Bone marrow (tissue), 2 donors: ENCODE measurements around the gene TGFB1.
"Not testable (repeated sequence)": the region's sequence is repeated elsewhere in the genome, so short reads cannot be mapped to it uniquely, and the experiment has no call there.

Experiments
- DNase-seq, 2 donors: peaks; one replicate each; lab custom pipeline; 2025; lab: John Stamatoyannopoulos, UW

TGFB1 gene

DNA sequence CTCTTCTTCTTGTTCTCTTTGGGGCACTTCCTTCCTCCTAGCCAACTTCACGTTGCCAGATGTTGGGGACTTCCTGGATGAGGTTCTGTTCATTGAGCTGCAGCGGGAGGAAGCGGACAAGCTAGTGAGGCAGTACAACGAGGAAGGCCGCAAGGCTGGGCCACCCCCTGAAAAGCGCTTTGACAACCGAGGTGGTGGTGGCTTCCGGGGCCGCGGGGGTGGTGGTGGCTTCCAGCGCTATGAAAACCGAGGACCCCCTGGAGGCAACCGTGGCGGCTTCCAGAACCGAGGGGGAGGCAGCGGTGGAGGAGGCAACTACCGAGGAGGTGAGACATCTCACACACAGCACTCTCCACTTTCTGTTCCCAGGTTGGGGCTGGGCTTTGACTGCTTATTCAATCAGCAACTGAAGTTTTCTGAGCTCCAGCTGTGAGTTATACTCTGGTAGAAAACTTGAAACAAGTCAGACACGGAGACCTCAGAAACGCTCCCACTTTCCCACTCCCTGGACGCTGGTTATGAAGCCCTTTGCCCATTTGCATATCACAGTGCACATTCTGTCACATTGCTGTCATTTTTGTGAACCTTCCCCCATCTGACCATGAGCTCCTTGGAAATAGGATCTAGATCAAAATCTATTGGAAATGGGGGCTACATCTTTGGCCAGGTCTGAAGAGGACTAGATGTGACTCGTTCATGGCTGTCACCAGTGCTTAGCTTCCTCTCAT lies 50.9 kb downstream of the TGFB1 start:
- peak in 1 of 2 donors; percentile 37 for DNase-seq

DNA sequence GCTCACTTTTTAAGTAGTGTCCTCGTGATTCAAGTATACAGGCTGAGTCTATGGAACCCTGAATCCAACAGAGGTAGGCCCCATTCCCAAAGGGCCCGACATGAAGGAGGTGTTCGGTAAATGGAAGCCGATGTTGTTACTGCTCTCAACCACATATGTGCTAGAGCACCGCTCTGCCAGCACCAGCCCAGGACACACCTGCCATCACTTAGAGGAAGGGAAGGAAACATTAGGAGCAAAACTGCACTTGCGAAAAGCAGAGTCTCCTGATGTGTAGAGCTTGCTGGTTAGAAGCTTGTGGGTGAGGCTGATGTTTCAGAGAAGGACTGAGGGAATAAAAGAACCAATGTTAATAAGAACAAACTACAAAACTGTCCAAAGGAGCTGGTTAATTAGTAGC lies 53.2 kb downstream of the TGFB1 start:
- DNase-seq: no peak

DNA sequence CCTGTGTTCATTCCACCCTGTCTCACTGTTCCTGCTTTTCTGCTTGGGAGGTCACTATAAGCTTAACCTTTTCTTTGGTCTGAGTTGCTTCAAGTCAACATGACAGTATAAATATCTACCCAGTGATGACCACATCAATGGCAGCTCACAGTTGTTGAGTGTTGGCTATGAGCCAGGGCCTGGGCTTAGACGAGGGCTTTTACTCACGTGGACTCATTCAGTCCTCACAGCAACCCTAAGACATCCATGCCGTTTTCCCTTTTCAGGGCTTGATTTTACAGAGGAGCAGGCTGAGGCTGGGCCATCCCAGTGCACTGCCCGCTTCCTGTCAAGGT lies 54.0 kb downstream of the TGFB1 start:
- no peak for DNase-seq

DNA sequence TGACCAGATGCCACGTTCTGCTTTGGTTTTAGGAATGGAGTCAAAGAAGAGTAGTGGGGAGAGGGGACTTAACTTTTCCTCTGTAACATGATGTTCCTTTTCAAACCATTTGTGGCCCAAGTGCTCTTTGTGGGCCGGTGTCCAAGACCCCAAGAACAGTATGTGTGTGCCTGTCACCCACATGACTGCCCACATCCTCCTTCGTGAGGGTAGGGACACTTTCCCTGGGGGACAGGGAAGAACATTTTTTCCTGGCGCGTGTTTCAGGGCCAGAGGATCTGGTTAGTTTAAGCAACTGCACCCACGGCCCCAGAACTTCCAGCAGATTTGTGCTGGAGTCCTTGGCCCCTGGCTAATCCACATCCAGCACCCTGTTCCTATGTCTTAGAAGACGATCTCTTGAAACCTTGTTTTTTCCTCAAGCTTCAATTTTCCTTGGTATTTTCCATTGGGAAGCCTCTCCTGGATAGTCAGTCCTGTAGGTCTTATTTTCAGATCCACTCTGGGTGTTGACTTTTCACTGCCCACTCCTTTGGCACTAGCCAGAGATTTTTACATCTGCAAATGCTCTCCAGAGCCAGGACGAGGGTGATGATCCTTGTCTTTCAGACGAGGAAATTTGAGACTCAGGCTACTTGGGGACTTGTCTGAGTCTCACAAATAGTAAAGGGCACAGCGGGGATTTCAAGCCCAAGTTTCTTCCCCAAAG lies 54.5 kb downstream of the TGFB1 start:
- DNase-seq: no peak

DNA sequence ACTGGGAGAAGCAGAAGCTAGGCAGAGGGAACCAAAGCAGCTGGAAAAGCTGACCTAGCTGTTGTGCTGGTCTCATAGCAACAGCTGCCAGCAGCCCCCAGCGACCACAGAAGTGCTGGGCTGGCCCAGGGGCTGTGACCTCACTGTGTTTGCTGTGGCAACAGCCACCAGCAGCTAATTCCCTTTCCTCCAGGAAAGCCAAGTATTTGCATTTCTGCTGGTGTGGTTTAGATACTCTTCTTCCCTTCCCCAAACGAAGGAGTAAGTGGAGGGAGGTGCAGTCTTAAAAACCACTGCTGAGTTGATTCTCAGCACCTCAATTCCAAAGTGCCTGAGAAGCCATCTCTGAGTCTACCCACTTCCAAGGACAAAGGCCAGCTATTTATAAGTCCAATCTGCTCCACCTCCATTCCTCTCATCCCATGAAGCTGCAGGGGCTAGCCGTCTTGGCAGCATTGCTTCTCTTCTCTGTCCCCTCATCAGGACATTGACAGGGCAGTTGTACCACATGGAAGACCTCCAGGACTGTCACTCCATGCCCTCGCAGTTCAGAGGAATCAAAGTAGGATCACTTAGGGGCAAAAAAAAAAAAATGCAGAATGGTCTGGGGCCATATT lies 55.3 kb downstream of the TGFB1 start:
- DNase-seq: peak in 1 of 2 donors; percentile 76

DNA sequence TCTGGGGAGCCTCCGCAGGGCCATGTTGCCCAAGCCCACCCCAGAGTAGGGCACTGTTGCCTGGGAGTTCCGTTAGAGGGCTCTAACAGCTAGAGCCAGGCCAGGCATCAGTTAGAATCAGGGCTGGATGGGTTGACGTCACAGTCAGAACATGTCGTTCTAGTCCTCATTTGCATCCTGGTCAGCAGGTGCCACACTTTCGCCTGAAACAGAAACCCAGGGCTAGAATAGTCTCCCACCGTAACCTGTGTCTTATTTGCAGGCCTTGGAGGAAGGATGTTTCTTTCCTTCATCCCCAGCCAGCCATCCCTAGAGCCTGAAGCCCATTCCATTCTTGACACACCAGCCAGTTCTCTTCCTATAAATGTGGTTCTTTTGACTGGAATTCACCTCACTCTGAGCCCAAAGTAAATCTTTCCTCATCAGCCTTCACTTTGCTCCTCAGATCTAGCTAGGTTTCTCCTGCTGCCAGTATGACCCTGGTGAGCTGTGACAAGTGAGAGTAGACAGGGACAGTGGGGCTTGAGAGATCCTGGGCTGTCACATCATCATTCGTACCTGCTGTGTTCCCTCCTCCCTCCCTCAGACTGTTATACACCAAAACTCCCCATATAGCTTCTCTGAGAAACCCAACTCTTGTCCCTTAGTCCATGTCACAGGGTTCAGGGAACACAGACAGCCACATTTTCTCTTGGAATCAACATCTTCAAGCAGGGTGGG lies 55.9 kb downstream of the TGFB1 start:
- DNase-seq: no peak

DNA sequence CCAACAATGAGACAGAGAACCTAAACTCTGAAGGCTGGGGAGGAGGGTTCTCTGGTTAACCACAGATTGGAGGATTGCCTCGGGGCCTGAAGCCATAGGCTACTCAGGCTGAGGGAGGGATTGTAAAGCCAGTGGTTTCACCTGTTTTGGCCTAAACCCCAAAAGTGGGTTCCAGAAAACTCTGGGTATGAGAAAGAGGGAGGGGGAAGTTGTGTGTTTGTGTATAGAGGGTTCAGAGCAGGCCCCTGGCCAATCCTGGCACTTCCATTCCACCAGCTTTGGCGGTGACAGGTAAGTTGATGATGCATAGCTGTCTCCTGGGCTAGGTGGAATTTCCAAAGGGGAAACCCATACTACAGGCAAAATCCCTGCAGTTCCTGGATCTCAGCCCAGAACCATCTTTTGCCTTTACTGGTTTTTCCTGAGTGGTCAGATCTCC lies 57.3 kb downstream of the TGFB1 start:
- no peak for DNase-seq

DNA sequence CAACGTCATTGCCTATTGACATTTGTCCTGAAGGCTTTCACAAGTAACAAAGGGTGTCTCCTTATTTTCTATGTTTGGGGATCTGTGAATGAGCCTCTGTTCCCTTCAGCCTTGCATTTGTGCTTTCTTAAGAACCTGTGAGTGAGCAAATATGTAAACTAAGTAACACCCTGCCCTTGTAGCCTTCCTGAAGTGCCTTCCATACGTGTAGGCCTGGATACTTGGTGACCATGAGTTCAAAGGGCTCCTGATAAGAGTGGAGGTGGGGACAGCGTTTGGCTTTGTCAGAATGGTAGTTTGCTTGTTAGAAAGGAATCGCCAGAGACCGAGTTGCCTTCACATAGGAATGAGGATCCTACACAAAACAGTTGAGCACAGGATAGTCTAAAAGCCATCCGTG lies 58.2 kb downstream of the TGFB1 start:
- DNase-seq: no peak

DNA sequence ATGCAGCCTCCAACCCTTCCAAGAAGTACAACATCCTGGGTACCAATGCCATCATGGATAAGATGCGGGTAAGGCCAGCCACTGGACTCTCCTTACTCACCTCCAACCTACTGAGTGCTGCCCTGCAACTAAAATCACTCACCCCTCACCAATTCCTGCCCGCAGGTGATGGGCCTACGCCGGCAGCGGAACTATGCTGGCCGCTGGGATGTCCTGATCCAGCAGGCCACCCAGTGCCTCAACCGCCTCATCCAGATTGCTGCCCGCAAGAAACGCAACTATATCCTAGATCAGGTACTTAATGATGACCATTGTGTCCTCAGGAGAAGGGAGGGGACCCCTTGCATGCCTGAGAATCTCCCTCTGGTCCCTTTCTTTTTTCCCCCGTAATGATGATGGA lies 59.3 kb downstream of the TGFB1 start:
- DNase-seq: no peak

DNA sequence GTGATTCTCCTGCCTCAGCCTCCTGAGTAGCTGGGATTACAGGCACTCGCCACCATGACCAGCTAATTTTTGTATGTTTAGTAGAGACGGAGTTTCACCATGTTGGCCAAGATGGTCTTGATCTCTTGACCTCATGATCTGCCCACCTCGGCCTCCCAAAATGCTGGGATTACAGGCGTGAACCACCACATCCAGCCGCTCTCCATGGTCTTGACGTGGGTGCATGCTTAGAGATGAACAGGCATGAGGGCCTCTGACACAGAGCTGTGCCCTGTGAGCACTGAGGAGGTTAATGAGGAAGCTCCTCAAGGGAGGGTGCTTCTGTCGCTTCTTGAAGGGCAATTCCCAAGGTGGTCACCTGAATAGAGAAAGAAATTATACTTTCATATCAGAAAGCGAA lies 63.9 kb downstream of the TGFB1 start:
- DNase-seq: not testable (repeated sequence)

DNA sequence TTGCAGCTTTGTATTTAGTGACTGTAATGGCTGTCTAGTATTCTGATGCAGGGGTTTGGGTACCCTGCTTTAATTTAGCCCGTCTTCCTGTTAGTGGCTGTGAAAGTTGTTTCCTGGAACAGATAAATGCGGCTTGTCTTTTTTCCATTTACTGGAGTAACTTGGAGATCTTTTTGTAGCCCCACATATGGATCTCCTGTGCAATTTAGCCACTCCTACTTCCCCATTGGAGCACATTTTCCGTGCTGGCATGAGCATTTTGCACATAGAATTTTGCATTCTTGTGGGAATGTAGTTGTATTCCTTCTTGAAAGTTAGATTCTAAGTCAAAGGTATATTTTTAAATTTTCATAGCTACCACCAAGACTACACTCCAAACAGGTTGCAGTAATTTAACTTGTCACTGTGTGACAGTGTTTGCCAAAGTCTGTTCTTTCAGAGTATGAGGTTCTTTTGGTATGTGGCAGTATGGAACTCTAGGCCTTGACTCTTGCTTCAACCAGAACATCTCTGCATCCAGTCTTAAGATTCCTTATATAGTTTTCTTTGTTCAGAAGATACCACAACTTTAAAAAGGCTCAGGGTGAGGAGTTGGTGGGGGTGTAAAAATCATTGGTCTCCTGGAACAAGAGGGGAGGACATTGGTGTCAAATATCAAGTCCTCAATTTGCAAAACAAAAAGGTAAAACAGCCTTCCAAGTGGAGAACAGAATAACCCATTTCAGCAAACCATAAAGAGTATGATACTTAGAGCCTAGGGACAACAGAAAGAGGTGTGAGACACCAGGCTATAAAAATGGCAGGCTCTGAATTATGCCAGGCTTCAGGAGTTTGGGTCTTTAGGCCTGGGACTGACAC lies 64.8 kb downstream of the TGFB1 start:
- no peak for DNase-seq
